SU-DHL-6 (cell line): ENCODE data around the gene GPR152.

Experiments
- CTCF ChIP-seq: fragments of 200-600 bp; sonication (generic); IDR thresholded peaks from one replicate; pipeline ENCODE4 v1.5.1; 2017; ENCODE audit warnings: antibody characterized with exemption, mild to moderate bottlenecking, low read length, moderate library complexity; ENCODE audit not compliant: insufficient read depth, poor library complexity, severe bottlenecking
- EZH2phosphoT487 ChIP-seq: fragments of 200-600 bp; sonication (generic), shearing (Covaris generic); conservative IDR thresholded peaks from 2 replicates; pipeline ENCODE4 v1.6.1; 2018; ENCODE audit warnings: mild to moderate bottlenecking, antibody characterized with exemption, low read length, moderate library complexity, mixed read lengths

- TF ChIP-seq CTCF = no peak
- no peak for TF ChIP-seq EZH2phosphoT487
Observed at GRCh38 chr11:67448220-67448609, 4.3 kb downstream of the GPR152 start.
